NCI-H1436 treated with DMSO at 0.1 percent for 48 hours (cell line): ENCODE measurements around the gene MYOZ1.
A peak's percentile ranks its signal among the peaks of the same experiment; 100 is the strongest.

Experiments used
- DNase-seq: peaks from one replicate; lab custom pipeline; 2025; lab: John Stamatoyannopoulos, UW

Gene MYOZ1

GRCh38 chr10:73597346-73597745 lies 43.9 kb downstream of the MYOZ1 start:
- no peak for DNase-seq

- DNase-seq = no peak
Measured at GRCh38 chr10:73593812-73594211, 47.5 kb downstream of the MYOZ1 start.

- DNase-seq = no peak
Measured at GRCh38 chr10:73593110-73593509, 48.2 kb downstream of the MYOZ1 start.

- peak; percentile 46 for DNase-seq
Measured at GRCh38 chr10:73591935-73592699, 49.2 kb downstream of the MYOZ1 start.

GRCh38 chr10:73590881-73591799 lies 50.1 kb downstream of the MYOZ1 start, which contains the start of gene USP54:
USP54 (minus strand) TSS chr10:73591342; CDS start chr10:73575658, 15,684 bp downstream.
- DNase-seq = no peak

- no peak for DNase-seq
Measured at GRCh38 chr10:73589563-73590126, 51.6 kb downstream of the MYOZ1 start.

GRCh38 chr10:73588656-73589055 lies 52.6 kb downstream of the MYOZ1 start:
- no peak for DNase-seq

GRCh38 chr10:73586583-73586984 lies 54.7 kb downstream of the MYOZ1 start:
- no peak for DNase-seq

GRCh38 chr10:73585327-73585726 lies 55.9 kb downstream of the MYOZ1 start:
- DNase-seq = no peak

- no peak for DNase-seq
Measured at GRCh38 chr10:73584737-73585136, 56.5 kb downstream of the MYOZ1 start.

- DNase-seq = no peak
Measured at GRCh38 chr10:73581918-73582317, 59.4 kb downstream of the MYOZ1 start.
